Fibroblast of upper back skin (primary cell): ENCODE results near the gene SPINT2.

Experiments
- DNase-seq: peaks from one replicate; pipeline ENCODE4 v3.0.0-alpha.2; 2013

Gene SPINT2

GRCh38 chr19:38270587-38271167 is 6.3 kb downstream of the SPINT2 start:
- DNase-seq, result peak; percentile 35

- no peak for DNase-seq
Measured at GRCh38 chr19:38273499-38273898, 9.1 kb downstream of the SPINT2 start.

GRCh38 chr19:38274739-38275138 is 10.4 kb downstream of the SPINT2 start:
- no peak for DNase-seq

GRCh38 chr19:38276942-38277517 is 12.7 kb downstream of the SPINT2 start:
- no peak for DNase-seq

- DNase-seq, result no peak
Measured at GRCh38 chr19:38277549-38277948, 13.2 kb downstream of the SPINT2 start.

- peak; percentile 63 for DNase-seq
Measured at GRCh38 chr19:38277969-38278680, 13.8 kb downstream of the SPINT2 start.

- DNase-seq, result no peak
Measured at GRCh38 chr19:38278751-38279150, 14.4 kb downstream of the SPINT2 start.

- no peak for DNase-seq
Measured at GRCh38 chr19:38280030-38280921, 15.9 kb downstream of the SPINT2 start.

GRCh38 chr19:38281811-38282566 is 17.6 kb downstream of the SPINT2 start:
- DNase-seq, result no peak

- no peak for DNase-seq
Measured at GRCh38 chr19:38283271-38283670, 18.9 kb downstream of the SPINT2 start.

- no peak for DNase-seq
Measured at GRCh38 chr19:38284422-38284821, 20.0 kb downstream of the SPINT2 start.

- no peak for DNase-seq
Measured at GRCh38 chr19:38285567-38285966, 21.2 kb downstream of the SPINT2 start.

GRCh38 chr19:38287604-38288003 is 23.2 kb downstream of the SPINT2 start:
- no peak for DNase-seq

- no peak for DNase-seq
Measured at GRCh38 chr19:38288123-38288855, 23.9 kb downstream of the SPINT2 start.

GRCh38 chr19:38289955-38290354 is 25.6 kb downstream of the SPINT2 start:
- DNase-seq, result no peak

GRCh38 chr19:38290631-38291147 is 26.3 kb downstream of the SPINT2 start:
- DNase-seq, result peak; percentile 81

GRCh38 chr19:38291855-38292254 is 27.5 kb downstream of the SPINT2 start:
- DNase-seq, result no peak

GRCh38 chr19:38293281-38293680 is 28.9 kb downstream of the SPINT2 start:
- DNase-seq, result no peak

GRCh38 chr19:38294090-38294489 is 29.7 kb downstream of the SPINT2 start:
- DNase-seq, result no peak

GRCh38 chr19:38298821-38299680 is 34.7 kb downstream of the SPINT2 start:
- DNase-seq, result no peak
